K562 treated with DMSO at 1 percent for 4 hours (cell line): ENCODE measurements around the gene ILKAP. TPM values are rescaled to one million over a fixed set of nuclear protein-coding genes. Genes with fewer than 3 reads are reported as not detected.

Source experiments
- total RNA-seq: library from RNA; unstranded; fragments of 300-600 nt; gene quantifications from 2 replicates; pipeline ENCODE4 v1.2.3, GENCODE V29; 2022; ENCODE audit not compliant: insufficient read depth

ILKAP gene, protein sequence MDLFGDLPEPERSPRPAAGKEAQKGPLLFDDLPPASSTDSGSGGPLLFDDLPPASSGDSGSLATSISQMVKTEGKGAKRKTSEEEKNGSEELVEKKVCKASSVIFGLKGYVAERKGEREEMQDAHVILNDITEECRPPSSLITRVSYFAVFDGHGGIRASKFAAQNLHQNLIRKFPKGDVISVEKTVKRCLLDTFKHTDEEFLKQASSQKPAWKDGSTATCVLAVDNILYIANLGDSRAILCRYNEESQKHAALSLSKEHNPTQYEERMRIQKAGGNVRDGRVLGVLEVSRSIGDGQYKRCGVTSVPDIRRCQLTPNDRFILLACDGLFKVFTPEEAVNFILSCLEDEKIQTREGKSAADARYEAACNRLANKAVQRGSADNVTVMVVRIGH
- 27.4 and 27.6 TPM in 2 replicates for total RNA-seq

DNA sequence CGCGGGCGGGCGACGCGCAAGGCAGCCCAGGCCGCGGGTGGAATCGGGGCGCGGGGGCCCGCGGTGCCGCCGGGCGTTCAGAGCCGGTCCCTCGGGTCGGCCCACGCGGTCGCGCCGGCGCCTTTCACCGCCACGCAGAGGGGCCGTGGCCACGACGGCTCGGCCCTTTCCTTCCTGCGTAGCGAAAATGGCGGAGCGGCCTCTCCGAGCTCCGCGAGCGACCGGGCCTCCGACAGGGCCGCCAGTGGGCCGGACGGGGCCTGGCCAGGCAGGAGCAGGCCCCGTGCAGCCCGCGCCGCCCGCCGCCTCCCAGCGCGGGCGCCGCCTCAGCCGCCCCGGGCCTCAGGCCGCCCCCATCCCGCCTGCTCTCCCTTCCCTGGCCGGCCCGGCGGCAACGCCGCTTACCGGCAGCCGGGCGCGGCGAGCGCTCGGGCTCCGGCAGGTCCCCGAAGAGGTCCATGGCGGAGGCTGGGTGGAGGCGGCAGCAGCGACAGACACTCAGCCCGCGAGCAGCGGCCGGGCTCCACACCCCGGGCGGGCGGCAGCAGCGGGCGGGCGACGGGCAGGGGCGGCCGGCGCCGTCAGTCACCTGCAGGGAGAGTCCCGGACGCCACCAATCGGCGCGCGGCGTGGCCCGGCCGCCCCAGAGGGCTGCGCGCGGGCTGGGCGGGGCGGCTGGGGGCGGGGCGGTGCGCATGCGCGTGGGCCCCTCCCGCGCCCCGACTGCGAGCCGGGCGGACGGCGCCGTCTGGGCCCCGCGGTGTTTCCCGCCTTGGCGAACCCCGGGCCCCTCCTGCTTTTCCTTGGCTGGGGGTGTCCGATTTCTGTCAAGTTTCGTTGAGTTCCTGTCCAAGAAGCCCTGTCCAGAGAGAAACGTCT, at the start of gene ILKAP:
Gene ILKAP, minus strand, starts transcription at position 602 of the 879 bp plus-strand sequence. Its CDS starts 142 bp downstream, at position 460.

GRCh38 chr2:238239863-238240756, 36.6 kb upstream of the ILKAP start, which contains the start of gene HES6:
Gene HES6 (minus strand): TSS chr2:238240038. CDS start chr2:238239905, 133 bp downstream.

GRCh38 chr2:238158509-238159070, 44.9 kb downstream of the ILKAP start, which contains the start of gene ERFE:
Gene ERFE (plus strand): TSS chr2:238158970. CDS start chr2:238159008, 38 bp downstream.

GRCh38 chr2:238138331-238139195, 64.9 kb downstream of the ILKAP start, which contains the start of gene KLHL30:
Gene KLHL30 (plus strand): TSS chr2:238138668. CDS start chr2:238140755, 2,087 bp downstream.

Other genes with a start within 250 kb of the ILKAP start
- gene UBE2F, start 236.7 kb downstream of the ILKAP start, total RNA-seq = 36.6 and 49.5 TPM in 2 replicates
- gene SCLY, start 142.7 kb downstream of the ILKAP start, total RNA-seq = 15.7 and 18.7 TPM in 2 replicates
- 0.22 TPM in 1 of 2 replicates, not detected in the other for gene ESPNL, start 103.4 kb downstream of the ILKAP start, total RNA-seq
- not detected in 2 replicates for gene KLHL30, start 65.0 kb downstream of the ILKAP start, total RNA-seq
- 27.2 and 35.1 TPM in 2 replicates for gene ERFE, start 44.7 kb downstream of the ILKAP start, total RNA-seq
- 203 and 206 TPM in 2 replicates for gene HES6, start 36.3 kb upstream of the ILKAP start, total RNA-seq
- gene PER2, start 84.9 kb upstream of the ILKAP start, total RNA-seq = 1.6 and 1.8 TPM in 2 replicates
- 2.6 and 2.9 TPM in 2 replicates for gene TRAF3IP1, start 116.8 kb upstream of the ILKAP start, total RNA-seq
- gene ASB1, start 223.2 kb upstream of the ILKAP start, total RNA-seq = 9.3 and 14.0 TPM in 2 replicates